Measurements from ENCODE around the gene IL21.
"Not testable (repeated sequence)": the region's sequence is repeated elsewhere in the genome, so short reads cannot be mapped to it uniquely, and the experiment has no call there.

Gene IL21

GRCh38 chr4:122576261-122577188, 44.3 kb downstream of the IL21 start:
- peak; percentile 58 to 84 for DNase-seq

GRCh38 chr4:122574347-122574746, 46.5 kb downstream of the IL21 start:
- DNase-seq, result not testable (repeated sequence)

GRCh38 chr4:122562449-122562848, 58.4 kb downstream of the IL21 start:
- no peak for DNase-seq

Measured in Kasumi-1 (cell line).